OCI-M2 (cell line): ENCODE measurements around the gene ZFAND3.
"Not testable (repeated sequence)": the region's sequence is repeated elsewhere in the genome, so short reads cannot be mapped to it uniquely, and the experiment has no call there.

ENCODE experiments used
- DNase-seq: peaks from one replicate; lab custom pipeline; 2025; ENCODE audit not compliant: unreplicated experiment; lab: John Stamatoyannopoulos, UW

ZFAND3 gene

GRCh38 chr6:37862992-37863391 is 43.5 kb downstream of the ZFAND3 start:
- DNase-seq, result no peak

GRCh38 chr6:37864250-37864649 is 44.7 kb downstream of the ZFAND3 start:
- no peak for DNase-seq

GRCh38 chr6:37865504-37865903 is 46.0 kb downstream of the ZFAND3 start:
- DNase-seq, result no peak

GRCh38 chr6:37866590-37867507 is 47.3 kb downstream of the ZFAND3 start:
- no peak for DNase-seq

- no peak for DNase-seq
Measured at GRCh38 chr6:37867756-37868446, 48.4 kb downstream of the ZFAND3 start.

GRCh38 chr6:37868447-37868825 is 48.9 kb downstream of the ZFAND3 start:
- no peak for DNase-seq

GRCh38 chr6:37871616-37872372 is 52.3 kb downstream of the ZFAND3 start:
- DNase-seq, result no peak

- no peak for DNase-seq
Measured at GRCh38 chr6:37872373-37872745, 52.8 kb downstream of the ZFAND3 start.

GRCh38 chr6:37874726-37875125 is 55.2 kb downstream of the ZFAND3 start:
- DNase-seq, result no peak

GRCh38 chr6:37875561-37876309 is 56.2 kb downstream of the ZFAND3 start:
- no peak for DNase-seq

GRCh38 chr6:37876843-37877242 is 57.3 kb downstream of the ZFAND3 start:
- DNase-seq, result no peak

GRCh38 chr6:37877373-37878149 is 58.0 kb downstream of the ZFAND3 start:
- no peak for DNase-seq

- no peak for DNase-seq
Measured at GRCh38 chr6:37878150-37878710, 58.7 kb downstream of the ZFAND3 start.

- not testable (repeated sequence) for DNase-seq
Measured at GRCh38 chr6:37880602-37881001, 61.1 kb downstream of the ZFAND3 start.

- no peak for DNase-seq
Measured at GRCh38 chr6:37882292-37882691, 62.8 kb downstream of the ZFAND3 start.

GRCh38 chr6:37882724-37883413 is 63.3 kb downstream of the ZFAND3 start:
- no peak for DNase-seq

- DNase-seq, result no peak
Measured at GRCh38 chr6:37884548-37884947, 65.0 kb downstream of the ZFAND3 start.

- DNase-seq, result no peak
Measured at GRCh38 chr6:37889051-37889450, 69.5 kb downstream of the ZFAND3 start.

- DNase-seq, result no peak
Measured at GRCh38 chr6:37889486-37889885, 70.0 kb downstream of the ZFAND3 start.
